ENCODE results near the gene TMEM244. TPM values are rescaled to one million over a fixed set of nuclear protein-coding genes. Genes with fewer than 3 reads are reported as not detected.

The TMEM244 gene
- total and polyA plus RNA-seq, 9 of the 15 experiments (the other 6 are each of a cell fraction or from before 2014, with no cell fraction given), result not detected

DNA sequence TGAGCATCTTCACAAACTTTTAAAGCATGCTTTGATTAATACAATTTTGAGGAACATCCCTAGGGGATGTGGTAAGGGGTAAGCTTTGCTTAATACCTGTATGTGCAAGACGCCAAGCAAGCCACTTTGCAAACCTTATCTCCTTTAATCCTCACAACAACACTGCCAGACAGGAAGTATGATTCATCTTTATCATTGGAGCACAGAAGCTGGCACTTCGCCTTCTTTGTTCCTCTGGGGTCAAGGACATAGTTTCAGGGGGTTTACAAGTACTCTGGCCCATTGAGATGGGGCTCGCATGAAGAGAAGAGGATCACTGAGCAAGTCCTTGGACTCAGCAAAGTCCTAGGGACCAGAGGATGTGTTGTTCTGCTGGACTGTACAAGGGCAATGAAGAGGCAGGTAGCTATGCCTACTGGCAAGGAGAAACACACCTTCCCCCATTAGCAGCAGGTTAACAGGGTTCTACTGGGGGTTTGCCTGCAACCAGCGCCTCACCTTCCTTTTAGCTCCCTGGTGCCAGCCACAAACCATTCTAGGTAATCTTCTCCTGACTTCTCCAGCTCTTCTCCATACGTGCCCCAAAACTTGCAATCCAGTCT is 8.8 kb downstream of the TMEM244 start (continued):
- TF ChIP-seq MLLT1 (IDR thresholded peaks at IDR 0.05) (no peak), POLR3A (IDR thresholded peaks at IDR 0.05; ENCODE audit: borderline replicate concordance, extremely low read depth, insufficient read depth, insufficient read length) (no peak), KLF1 (tag; IDR thresholded peaks at IDR 0.05) (no peak), TAF9B (IDR thresholded peaks at IDR 0.05; ENCODE audit: partially characterized antibody) (no peak), CEBPG (CRISPR knock-in tag; IDR thresholded peaks at IDR 0.05) (no peak), CEBPG (tag; conservative IDR thresholded peaks at IDR 0.05 in 1 of 2, IDR thresholded peaks at IDR 0.05 in 1 of 2) (peak in 1 of 2 experiments; percentile 56; a peak in 2 of 4 replicates), PRMT5 (CRISPR knock-in tag; IDR thresholded peaks at IDR 0.05) (no peak), TCF3 (CRISPR knock-in tag; IDR thresholded peaks at IDR 0.05) (peak; percentile 94), GABPB1 (CRISPR knock-in tag; IDR thresholded peaks at IDR 0.05) (no peak), ZNF253 (CRISPR knock-in tag; conservative IDR thresholded peaks at IDR 0.05) (no peak), SNRNP70 (optimal IDR thresholded peaks at IDR 0.05; ENCODE audit: low read depth, low read length) (no peak), XRCC5 (IDR thresholded peaks at IDR 0.05; ENCODE audit: low read depth, low read length) (no peak), NCOR1 (IDR thresholded peaks at IDR 0.05) (peak; percentile 93), ZC3H8 (IDR thresholded peaks at IDR 0.05) (no peak), JUND (IDR thresholded peaks at IDR 0.05; ENCODE audit: borderline replicate concordance, low read depth, low read length) (peak; percentile 99), JUND (tag; IDR thresholded peaks at IDR 0.05; ENCODE audit: borderline replicate concordance, low read depth, low read length) (peak; percentile 97; the same call in 2 of the 3 replicates), SMARCE1 (IDR thresholded peaks at IDR 0.05) (peak; percentile 100), ZBTB43 (CRISPR knock-in tag; IDR thresholded peaks at IDR 0.05) (no peak), ZNF668 (CRISPR knock-in tag; IDR thresholded peaks at IDR 0.05) (no peak), KLF10 (CRISPR knock-in tag; IDR thresholded peaks at IDR 0.05) (no peak)
- TF ChIP-seq, protein P1, sequence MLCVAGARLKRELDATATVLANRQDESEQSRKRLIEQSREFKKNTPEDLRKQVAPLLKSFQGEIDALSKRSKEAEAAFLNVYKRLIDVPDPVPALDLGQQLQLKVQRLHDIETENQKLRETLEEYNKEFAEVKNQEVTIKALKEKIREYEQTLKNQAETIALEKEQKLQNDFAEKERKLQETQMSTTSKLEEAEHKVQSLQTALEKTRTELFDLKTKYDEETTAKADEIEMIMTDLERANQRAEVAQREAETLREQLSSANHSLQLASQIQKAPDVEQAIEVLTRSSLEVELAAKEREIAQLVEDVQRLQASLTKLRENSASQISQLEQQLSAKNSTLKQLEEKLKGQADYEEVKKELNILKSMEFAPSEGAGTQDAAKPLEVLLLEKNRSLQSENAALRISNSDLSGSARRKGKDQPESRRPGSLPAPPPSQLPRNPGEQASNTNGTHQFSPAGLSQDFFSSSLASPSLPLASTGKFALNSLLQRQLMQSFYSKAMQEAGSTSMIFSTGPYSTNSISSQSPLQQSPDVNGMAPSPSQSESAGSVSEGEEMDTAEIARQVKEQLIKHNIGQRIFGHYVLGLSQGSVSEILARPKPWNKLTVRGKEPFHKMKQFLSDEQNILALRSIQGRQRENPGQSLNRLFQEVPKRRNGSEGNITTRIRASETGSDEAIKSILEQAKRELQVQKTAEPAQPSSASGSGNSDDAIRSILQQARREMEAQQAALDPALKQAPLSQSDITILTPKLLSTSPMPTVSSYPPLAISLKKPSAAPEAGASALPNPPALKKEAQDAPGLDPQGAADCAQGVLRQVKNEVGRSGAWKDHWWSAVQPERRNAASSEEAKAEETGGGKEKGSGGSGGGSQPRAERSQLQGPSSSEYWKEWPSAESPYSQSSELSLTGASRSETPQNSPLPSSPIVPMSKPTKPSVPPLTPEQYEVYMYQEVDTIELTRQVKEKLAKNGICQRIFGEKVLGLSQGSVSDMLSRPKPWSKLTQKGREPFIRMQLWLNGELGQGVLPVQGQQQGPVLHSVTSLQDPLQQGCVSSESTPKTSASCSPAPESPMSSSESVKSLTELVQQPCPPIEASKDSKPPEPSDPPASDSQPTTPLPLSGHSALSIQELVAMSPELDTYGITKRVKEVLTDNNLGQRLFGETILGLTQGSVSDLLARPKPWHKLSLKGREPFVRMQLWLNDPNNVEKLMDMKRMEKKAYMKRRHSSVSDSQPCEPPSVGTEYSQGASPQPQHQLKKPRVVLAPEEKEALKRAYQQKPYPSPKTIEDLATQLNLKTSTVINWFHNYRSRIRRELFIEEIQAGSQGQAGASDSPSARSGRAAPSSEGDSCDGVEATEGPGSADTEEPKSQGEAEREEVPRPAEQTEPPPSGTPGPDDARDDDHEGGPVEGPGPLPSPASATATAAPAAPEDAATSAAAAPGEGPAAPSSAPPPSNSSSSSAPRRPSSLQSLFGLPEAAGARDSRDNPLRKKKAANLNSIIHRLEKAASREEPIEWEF (CRISPR knock-in tag; IDR thresholded peaks at IDR 0.05), result no peak
- TF ChIP-seq, protein P2, sequence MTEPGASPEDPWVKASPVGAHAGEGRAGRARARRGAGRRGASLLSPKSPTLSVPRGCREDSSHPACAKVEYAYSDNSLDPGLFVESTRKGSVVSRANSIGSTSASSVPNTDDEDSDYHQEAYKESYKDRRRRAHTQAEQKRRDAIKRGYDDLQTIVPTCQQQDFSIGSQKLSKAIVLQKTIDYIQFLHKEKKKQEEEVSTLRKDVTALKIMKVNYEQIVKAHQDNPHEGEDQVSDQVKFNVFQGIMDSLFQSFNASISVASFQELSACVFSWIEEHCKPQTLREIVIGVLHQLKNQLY (CRISPR knock-in tag; conservative IDR thresholded peaks at IDR 0.05), result no peak

All from K562 (cell line).